SK-N-SH treated with all-trans-retinoic acid at 6 μM for 48 hours (cell line): ENCODE results near the gene FNDC3B.

Experiments
- ARNTL ChIP-seq: fragments of 450-650 bp; formaldehyde crosslinking; IDR thresholded peaks from 2 replicates; pipeline ENCODE4 v1.5.0; 2020; ENCODE audit warnings: low read depth, mild to moderate bottlenecking, moderate library complexity, borderline replicate concordance
- ESRRG ChIP-seq: fragments of 250-450 bp; sonication (Bioruptor Pico); IDR thresholded peaks from 2 replicates; pipeline ENCODE4 v1.6.1; 2021; ENCODE audit warnings: mild to moderate bottlenecking
- GLIS3 ChIP-seq: fragments of 250-450 bp; sonication (Bioruptor Pico); IDR thresholded peaks from 2 replicates; pipeline ENCODE4 v1.5.0; 2020; ENCODE audit warnings: mild to moderate bottlenecking, moderate library complexity
- ISL1 ChIP-seq: fragments of 250-450 bp; sonication (Bioruptor Pico); IDR thresholded peaks from 2 replicates; pipeline ENCODE4 v2.1.2; 2022; ENCODE audit warnings: mild to moderate bottlenecking, moderate library complexity
- RARB ChIP-seq: fragments of 250-450 bp; sonication (Bioruptor Pico); IDR thresholded peaks from 2 replicates; pipeline ENCODE4 v1.8.0; 2021; ENCODE audit warnings: mild to moderate bottlenecking, moderate library complexity
- SNAI2 ChIP-seq: fragments of 250-450 bp; sonication (Bioruptor Pico); IDR thresholded peaks from 2 replicates; pipeline ENCODE4 v1.5.0; 2020; ENCODE audit warnings: mild to moderate bottlenecking, moderate library complexity
- ZC3H10 ChIP-seq: fragments of 250-450 bp; sonication (Bioruptor Pico); IDR thresholded peaks from 2 replicates; pipeline ENCODE4 v1.5.1; 2021; ENCODE audit warnings: mild to moderate bottlenecking, moderate library complexity
- ZFP3 ChIP-seq: fragments of 250-450 bp; sonication (Bioruptor Pico); IDR thresholded peaks from 2 replicates; pipeline ENCODE4 v1.5.0; 2020; ENCODE audit warnings: mild to moderate bottlenecking, moderate library complexity
- ZFP30 ChIP-seq: fragments of 450-650 bp; formaldehyde crosslinking; IDR thresholded peaks from 2 replicates; pipeline ENCODE4 v1.5.0; 2022; ENCODE audit warnings: mild to moderate bottlenecking, moderate library complexity
- TF ChIP-seq, protein P1 (sequence below): fragments of 250-450 bp; sonication (Bioruptor Pico); IDR thresholded peaks from 2 replicates; pipeline ENCODE4 v1.5.0; 2020; ENCODE audit warnings: mild to moderate bottlenecking, moderate library complexity
- TF ChIP-seq, protein P2 (sequence below): fragments of 250-450 bp; sonication (Bioruptor Pico); IDR thresholded peaks from 2 replicates; pipeline ENCODE4 v1.5.1; 2020; ENCODE audit warnings: low read depth, mild to moderate bottlenecking, moderate library complexity
- TF ChIP-seq, protein P3 (sequence below): fragments of 250-450 bp; sonication (Bioruptor Pico); IDR thresholded peaks from 2 replicates; pipeline ENCODE4 v1.8.0; 2020; ENCODE audit warnings: mild to moderate bottlenecking, moderate library complexity, borderline replicate concordance
- TF ChIP-seq, protein P4 (sequence below): fragments of 250-450 bp; sonication (Bioruptor Pico); IDR thresholded peaks from 2 replicates; pipeline ENCODE4 v1.5.1; 2021; ENCODE audit warnings: mild to moderate bottlenecking, moderate library complexity
- TF ChIP-seq, protein P5 (sequence below): fragments of 250-450 bp; sonication (Bioruptor Pico); IDR thresholded peaks from 2 replicates; pipeline ENCODE4 v1.8.0; 2021; ENCODE audit warnings: low read depth, mild to moderate bottlenecking, moderate library complexity, borderline replicate concordance

DNA sequence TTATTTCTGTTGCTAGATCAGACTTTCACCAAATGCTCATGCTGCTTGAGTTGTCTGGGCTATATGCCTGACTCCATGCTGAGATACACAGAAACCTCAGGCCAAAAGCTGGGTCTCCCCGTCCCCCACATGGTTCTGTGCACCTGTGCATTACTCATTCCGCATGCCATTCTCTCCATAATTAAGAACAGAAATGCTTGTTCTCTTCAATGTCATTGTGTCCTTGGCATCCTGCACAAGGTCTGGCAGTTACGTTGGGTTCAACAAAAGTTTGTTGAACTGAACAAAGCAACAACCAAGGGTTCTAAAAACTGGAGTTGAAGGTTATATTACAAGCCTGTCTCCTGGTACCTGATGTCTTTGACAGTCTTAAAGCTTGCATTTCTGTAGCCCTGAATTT, 177.5 kb downstream of the FNDC3B start:
- TF ChIP-seq, protein P1, sequence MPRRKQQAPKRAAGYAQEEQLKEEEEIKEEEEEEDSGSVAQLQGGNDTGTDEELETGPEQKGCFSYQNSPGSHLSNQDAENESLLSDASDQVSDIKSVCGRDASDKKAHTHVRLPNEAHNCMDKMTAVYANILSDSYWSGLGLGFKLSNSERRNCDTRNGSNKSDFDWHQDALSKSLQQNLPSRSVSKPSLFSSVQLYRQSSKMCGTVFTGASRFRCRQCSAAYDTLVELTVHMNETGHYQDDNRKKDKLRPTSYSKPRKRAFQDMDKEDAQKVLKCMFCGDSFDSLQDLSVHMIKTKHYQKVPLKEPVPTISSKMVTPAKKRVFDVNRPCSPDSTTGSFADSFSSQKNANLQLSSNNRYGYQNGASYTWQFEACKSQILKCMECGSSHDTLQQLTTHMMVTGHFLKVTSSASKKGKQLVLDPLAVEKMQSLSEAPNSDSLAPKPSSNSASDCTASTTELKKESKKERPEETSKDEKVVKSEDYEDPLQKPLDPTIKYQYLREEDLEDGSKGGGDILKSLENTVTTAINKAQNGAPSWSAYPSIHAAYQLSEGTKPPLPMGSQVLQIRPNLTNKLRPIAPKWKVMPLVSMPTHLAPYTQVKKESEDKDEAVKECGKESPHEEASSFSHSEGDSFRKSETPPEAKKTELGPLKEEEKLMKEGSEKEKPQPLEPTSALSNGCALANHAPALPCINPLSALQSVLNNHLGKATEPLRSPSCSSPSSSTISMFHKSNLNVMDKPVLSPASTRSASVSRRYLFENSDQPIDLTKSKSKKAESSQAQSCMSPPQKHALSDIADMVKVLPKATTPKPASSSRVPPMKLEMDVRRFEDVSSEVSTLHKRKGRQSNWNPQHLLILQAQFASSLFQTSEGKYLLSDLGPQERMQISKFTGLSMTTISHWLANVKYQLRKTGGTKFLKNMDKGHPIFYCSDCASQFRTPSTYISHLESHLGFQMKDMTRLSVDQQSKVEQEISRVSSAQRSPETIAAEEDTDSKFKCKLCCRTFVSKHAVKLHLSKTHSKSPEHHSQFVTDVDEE = no peak
- TF ChIP-seq ZFP3 (CRISPR knock-in tag) = no peak
- TF ChIP-seq ZC3H10 (CRISPR knock-in tag) = no peak
- no peak for TF ChIP-seq RARB
- TF ChIP-seq, protein P2, sequence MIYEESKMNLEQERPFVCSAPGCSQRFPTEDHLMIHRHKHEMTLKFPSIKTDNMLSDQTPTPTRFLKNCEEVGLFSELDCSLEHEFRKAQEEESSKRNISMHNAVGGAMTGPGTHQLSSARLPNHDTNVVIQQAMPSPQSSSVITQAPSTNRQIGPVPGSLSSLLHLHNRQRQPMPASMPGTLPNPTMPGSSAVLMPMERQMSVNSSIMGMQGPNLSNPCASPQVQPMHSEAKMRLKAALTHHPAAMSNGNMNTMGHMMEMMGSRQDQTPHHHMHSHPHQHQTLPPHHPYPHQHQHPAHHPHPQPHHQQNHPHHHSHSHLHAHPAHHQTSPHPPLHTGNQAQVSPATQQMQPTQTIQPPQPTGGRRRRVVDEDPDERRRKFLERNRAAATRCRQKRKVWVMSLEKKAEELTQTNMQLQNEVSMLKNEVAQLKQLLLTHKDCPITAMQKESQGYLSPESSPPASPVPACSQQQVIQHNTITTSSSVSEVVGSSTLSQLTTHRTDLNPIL (CRISPR knock-in tag) = no peak
- TF ChIP-seq, protein P3, sequence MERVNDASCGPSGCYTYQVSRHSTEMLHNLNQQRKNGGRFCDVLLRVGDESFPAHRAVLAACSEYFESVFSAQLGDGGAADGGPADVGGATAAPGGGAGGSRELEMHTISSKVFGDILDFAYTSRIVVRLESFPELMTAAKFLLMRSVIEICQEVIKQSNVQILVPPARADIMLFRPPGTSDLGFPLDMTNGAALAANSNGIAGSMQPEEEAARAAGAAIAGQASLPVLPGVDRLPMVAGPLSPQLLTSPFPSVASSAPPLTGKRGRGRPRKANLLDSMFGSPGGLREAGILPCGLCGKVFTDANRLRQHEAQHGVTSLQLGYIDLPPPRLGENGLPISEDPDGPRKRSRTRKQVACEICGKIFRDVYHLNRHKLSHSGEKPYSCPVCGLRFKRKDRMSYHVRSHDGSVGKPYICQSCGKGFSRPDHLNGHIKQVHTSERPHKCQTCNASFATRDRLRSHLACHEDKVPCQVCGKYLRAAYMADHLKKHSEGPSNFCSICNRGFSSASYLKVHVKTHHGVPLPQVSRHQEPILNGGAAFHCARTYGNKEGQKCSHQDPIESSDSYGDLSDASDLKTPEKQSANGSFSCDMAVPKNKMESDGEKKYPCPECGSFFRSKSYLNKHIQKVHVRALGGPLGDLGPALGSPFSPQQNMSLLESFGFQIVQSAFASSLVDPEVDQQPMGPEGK = no peak
- no peak for TF ChIP-seq ARNTL (CRISPR knock-in tag)
- TF ChIP-seq, protein P4, sequence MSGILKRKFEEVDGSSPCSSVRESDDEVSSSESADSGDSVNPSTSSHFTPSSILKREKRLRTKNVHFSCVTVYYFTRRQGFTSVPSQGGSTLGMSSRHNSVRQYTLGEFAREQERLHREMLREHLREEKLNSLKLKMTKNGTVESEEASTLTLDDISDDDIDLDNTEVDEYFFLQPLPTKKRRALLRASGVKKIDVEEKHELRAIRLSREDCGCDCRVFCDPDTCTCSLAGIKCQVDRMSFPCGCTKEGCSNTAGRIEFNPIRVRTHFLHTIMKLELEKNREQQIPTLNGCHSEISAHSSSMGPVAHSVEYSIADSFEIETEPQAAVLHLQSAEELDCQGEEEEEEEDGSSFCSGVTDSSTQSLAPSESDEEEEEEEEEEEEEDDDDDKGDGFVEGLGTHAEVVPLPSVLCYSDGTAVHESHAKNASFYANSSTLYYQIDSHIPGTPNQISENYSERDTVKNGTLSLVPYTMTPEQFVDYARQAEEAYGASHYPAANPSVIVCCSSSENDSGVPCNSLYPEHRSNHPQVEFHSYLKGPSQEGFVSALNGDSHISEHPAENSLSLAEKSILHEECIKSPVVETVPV (CRISPR knock-in tag) = no peak
- no peak for TF ChIP-seq SNAI2
- no peak for TF ChIP-seq ESRRG (CRISPR knock-in tag)
- no peak for TF ChIP-seq ZFP30 (CRISPR knock-in tag)
- no peak for TF ChIP-seq GLIS3 (CRISPR knock-in tag)
- TF ChIP-seq, protein P5, sequence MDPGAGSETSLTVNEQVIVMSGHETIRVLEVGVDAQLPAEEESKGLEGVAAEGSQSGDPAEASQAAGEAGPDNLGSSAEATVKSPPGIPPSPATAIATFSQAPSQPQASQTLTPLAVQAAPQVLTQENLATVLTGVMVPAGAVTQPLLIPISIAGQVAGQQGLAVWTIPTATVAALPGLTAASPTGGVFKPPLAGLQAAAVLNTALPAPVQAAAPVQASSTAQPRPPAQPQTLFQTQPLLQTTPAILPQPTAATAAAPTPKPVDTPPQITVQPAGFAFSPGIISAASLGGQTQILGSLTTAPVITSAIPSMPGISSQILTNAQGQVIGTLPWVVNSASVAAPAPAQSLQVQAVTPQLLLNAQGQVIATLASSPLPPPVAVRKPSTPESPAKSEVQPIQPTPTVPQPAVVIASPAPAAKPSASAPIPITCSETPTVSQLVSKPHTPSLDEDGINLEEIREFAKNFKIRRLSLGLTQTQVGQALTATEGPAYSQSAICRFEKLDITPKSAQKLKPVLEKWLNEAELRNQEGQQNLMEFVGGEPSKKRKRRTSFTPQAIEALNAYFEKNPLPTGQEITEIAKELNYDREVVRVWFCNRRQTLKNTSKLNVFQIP (CRISPR knock-in tag) = no peak
- no peak for TF ChIP-seq ISL1
